HepG2 (cell line): ENCODE data around the gene ZNF213. TPM values are rescaled to one million over a fixed set of nuclear protein-coding genes. Genes with fewer than 3 reads are reported as not detected.

Experiments used
- MIXL1 ChIP-seq: IDR thresholded peaks from 2 replicates; pipeline ENCODE4 v1.6.1; 2016
- RBM39 ChIP-seq: fragments of 200-400 bp; formaldehyde crosslinking; IDR thresholded peaks from one replicate; pipeline ENCODE4 v1.6.1; 2018; ENCODE audit warnings: antibody characterized with exemption, mild to moderate bottlenecking, low read depth, low read length; ENCODE audit not compliant: poor library complexity, severe bottlenecking
- TAF1 ChIP-seq: sonication (generic); formaldehyde crosslinking; IDR thresholded peaks from 2 replicates; pipeline ENCODE4 v1.4.0; 2020; ENCODE audit warnings: missing genetic modification reagents
- THAP11 ChIP-seq: IDR thresholded peaks from 2 replicates; pipeline ENCODE4 v1.6.1; 2016; ENCODE audit warnings: missing biosample characterization, missing genetic modification reagents
- ZMAT3 ChIP-seq: sonication (generic); formaldehyde crosslinking; conservative IDR thresholded peaks from 2 replicates; pipeline ENCODE4 v1.7.0; 2021; ENCODE audit warnings: missing genetic modification reagents
- ZNF629 ChIP-seq: sonication (generic); formaldehyde crosslinking; conservative IDR thresholded peaks from 2 replicates; pipeline ENCODE4 v1.5.0; 2020; ENCODE audit warnings: missing genetic modification reagents
- ZSCAN21 ChIP-seq: sonication (generic); formaldehyde crosslinking; IDR thresholded peaks from 2 replicates; pipeline ENCODE4 v1.8.0; 2022; ENCODE audit warnings: mild to moderate bottlenecking, missing genetic modification reagents, moderate library complexity, borderline replicate concordance
- polyA plus RNA-seq, 8 experiments: library from polyadenylated mRNA; depleted of rRNA in 3 of 8; stranded (reverse) in 7 of 8; unstranded in 1 of 8; fragments of >200 nt; fragmentation: Illumina TruSeq in 4 of 8; extraction: Trizol in 4 of 8; gene quantifications; 2 replicates each; pipeline versions ENCODE4 v1.2.1 to v1.2.3, GENCODE V29; 2011 to 2016; ENCODE audit warnings: low read depth in 4 of 8, missing spikeins in 1 of 8, mixed read lengths in 1 of 8; ENCODE audit not compliant: insufficient read depth in 1 of 8
- total RNA-seq, 5 experiments: library from RNA; depleted of rRNA; stranded (reverse); fragments of >200 nt; fragmentation: Illumina TruSeq; extraction: Trizol; gene quantifications; 2 replicates each; pipeline ENCODE4 v1.2.3, GENCODE V29; 2016; ENCODE audit warnings: low read depth in 1 of 5
- TF ChIP-seq, protein P1 (sequence below): sonication (generic); formaldehyde crosslinking; IDR thresholded peaks from 2 replicates; pipeline ENCODE4 v1.4.0; 2020; ENCODE audit warnings: missing genetic modification reagents
- TF ChIP-seq, protein P2 (sequence below): sonication (generic); formaldehyde crosslinking; IDR thresholded peaks from 2 replicates; pipeline ENCODE4 v1.8.0; 2022; ENCODE audit warnings: missing genetic modification reagents, mild to moderate bottlenecking, moderate library complexity, borderline replicate concordance
- TF ChIP-seq, protein P3 (sequence below): sonication (generic); formaldehyde crosslinking; IDR thresholded peaks from 2 replicates; pipeline ENCODE4 v1.8.0; 2022; ENCODE audit warnings: mild to moderate bottlenecking, missing genetic modification reagents, moderate library complexity
- TF ChIP-seq, protein P4 (sequence below), 2 experiments: sonication (generic) in 1 of 2; formaldehyde crosslinking in 1 of 2; IDR thresholded peaks; 2 replicates each; pipeline versions ENCODE4 v1.4.0 to v1.6.1; 2016 to 2020; ENCODE audit warnings: borderline replicate concordance in 1 of 2, low read depth in 1 of 2, mild to moderate bottlenecking in 1 of 2, missing genetic modification reagents in 1 of 2
- TF ChIP-seq, protein P5 (sequence below): sonication (generic); formaldehyde crosslinking; IDR thresholded peaks from 2 replicates; pipeline ENCODE4 v1.5.0; 2020; ENCODE audit warnings: missing genetic modification reagents, mild to moderate bottlenecking, borderline replicate concordance
- TF ChIP-seq, protein P6 (sequence below): sonication (generic); formaldehyde crosslinking; IDR thresholded peaks from 2 replicates; pipeline ENCODE4 v1.8.1; 2023; ENCODE audit warnings: missing genetic modification reagents, inconsistent platforms, borderline replicate concordance
- TF ChIP-seq, protein P7 (sequence below): sonication (generic); formaldehyde crosslinking; IDR thresholded peaks from 2 replicates; pipeline ENCODE4 v1.4.0; 2020; ENCODE audit warnings: missing genetic modification reagents

ZNF213 gene
- total and polyA plus RNA-seq, 2 of the 13 experiments (the other 11 are each of a cell fraction or from before 2014, with no cell fraction given) = 0.59 to 0.97 TPM

DNA sequence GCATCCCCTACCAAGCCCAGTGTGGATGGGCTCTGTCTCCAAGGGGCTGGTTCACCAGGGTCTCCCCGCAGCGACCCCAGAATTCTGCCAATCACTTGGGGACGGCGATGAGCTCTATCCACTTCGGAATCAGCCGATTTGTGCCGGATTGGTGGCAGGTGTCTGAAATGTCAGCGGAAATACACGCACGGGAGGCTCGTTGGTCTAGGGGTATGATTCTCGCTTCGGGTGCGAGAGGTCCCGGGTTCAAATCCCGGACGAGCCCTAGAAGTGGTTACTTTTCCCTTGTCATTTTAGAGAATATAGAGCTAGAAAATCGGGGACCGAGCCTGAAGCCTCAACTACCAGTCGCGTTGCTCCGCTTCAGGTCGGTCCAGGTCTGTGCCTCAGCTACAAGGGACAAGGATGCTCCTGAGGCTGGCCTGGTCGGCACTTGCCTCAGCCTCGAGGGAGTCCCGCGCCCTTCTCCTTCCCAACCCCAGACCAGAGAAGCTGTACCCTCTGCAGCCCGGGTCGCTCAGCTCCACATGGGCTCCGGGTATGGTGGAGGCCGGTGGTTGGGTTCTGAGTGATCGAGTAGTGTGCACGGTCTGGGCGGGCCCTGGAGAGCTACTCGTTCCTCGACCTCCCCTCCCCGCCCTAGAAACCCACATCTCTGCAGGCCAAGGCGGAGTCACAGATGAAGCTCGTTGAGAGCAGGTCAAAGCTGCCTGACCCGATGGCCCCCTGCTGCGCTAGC is 37.2 kb downstream of the ZNF213 start (continued):
- TF ChIP-seq, protein P1, sequence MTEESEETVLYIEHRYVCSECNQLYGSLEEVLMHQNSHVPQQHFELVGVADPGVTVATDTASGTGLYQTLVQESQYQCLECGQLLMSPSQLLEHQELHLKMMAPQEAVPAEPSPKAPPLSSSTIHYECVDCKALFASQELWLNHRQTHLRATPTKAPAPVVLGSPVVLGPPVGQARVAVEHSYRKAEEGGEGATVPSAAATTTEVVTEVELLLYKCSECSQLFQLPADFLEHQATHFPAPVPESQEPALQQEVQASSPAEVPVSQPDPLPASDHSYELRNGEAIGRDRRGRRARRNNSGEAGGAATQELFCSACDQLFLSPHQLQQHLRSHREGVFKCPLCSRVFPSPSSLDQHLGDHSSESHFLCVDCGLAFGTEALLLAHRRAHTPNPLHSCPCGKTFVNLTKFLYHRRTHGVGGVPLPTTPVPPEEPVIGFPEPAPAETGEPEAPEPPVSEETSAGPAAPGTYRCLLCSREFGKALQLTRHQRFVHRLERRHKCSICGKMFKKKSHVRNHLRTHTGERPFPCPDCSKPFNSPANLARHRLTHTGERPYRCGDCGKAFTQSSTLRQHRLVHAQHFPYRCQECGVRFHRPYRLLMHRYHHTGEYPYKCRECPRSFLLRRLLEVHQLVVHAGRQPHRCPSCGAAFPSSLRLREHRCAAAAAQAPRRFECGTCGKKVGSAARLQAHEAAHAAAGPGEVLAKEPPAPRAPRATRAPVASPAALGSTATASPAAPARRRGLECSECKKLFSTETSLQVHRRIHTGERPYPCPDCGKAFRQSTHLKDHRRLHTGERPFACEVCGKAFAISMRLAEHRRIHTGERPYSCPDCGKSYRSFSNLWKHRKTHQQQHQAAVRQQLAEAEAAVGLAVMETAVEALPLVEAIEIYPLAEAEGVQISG = 0 out of 2 replicates have a peak, but pooled peaks have one; percentile 35
- TF ChIP-seq THAP11 (no peak), ZSCAN21 (CRISPR knock-in tag) (peak; percentile 59; the same call in 1 of the 2 replicates), RBM39 (no peak), MIXL1 (CRISPR knock-in tag) (no peak), TAF1 (no peak), ZMAT3 (CRISPR knock-in tag) (no peak), ZNF629 (CRISPR knock-in tag) (peak; percentile 34; the same call in 1 of the 2 replicates)
- TF ChIP-seq, protein P2, sequence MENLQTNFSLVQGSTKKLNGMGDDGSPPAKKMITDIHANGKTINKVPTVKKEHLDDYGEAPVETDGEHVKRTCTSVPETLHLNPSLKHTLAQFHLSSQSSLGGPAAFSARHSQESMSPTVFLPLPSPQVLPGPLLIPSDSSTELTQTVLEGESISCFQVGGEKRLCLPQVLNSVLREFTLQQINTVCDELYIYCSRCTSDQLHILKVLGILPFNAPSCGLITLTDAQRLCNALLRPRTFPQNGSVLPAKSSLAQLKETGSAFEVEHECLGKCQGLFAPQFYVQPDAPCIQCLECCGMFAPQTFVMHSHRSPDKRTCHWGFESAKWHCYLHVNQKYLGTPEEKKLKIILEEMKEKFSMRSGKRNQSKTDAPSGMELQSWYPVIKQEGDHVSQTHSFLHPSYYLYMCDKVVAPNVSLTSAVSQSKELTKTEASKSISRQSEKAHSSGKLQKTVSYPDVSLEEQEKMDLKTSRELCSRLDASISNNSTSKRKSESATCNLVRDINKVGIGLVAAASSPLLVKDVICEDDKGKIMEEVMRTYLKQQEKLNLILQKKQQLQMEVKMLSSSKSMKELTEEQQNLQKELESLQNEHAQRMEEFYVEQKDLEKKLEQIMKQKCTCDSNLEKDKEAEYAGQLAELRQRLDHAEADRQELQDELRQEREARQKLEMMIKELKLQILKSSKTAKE (CRISPR knock-in tag) = no peak
- TF ChIP-seq, protein P3, sequence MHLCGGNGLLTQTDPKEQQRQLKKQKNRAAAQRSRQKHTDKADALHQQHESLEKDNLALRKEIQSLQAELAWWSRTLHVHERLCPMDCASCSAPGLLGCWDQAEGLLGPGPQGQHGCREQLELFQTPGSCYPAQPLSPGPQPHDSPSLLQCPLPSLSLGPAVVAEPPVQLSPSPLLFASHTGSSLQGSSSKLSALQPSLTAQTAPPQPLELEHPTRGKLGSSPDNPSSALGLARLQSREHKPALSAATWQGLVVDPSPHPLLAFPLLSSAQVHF (CRISPR knock-in tag) = no peak
- TF ChIP-seq, protein P4, sequence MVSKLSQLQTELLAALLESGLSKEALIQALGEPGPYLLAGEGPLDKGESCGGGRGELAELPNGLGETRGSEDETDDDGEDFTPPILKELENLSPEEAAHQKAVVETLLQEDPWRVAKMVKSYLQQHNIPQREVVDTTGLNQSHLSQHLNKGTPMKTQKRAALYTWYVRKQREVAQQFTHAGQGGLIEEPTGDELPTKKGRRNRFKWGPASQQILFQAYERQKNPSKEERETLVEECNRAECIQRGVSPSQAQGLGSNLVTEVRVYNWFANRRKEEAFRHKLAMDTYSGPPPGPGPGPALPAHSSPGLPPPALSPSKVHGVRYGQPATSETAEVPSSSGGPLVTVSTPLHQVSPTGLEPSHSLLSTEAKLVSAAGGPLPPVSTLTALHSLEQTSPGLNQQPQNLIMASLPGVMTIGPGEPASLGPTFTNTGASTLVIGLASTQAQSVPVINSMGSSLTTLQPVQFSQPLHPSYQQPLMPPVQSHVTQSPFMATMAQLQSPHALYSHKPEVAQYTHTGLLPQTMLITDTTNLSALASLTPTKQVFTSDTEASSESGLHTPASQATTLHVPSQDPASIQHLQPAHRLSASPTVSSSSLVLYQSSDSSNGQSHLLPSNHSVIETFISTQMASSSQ (IDR thresholded peaks at IDR 0.05; ENCODE audit: low read depth) = no peak
- TF ChIP-seq, protein P4 (CRISPR knock-in tag; IDR thresholded peaks at IDR 0.05; ENCODE audit: borderline replicate concordance) = no peak
- TF ChIP-seq, protein P5, sequence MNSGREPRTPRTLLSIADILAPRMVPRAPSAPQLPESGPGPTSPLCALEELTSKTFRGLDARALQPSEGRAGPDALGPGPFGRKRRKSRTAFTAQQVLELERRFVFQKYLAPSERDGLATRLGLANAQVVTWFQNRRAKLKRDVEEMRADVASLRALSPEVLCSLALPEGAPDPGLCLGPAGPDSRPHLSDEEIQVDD (CRISPR knock-in tag) = no peak
- TF ChIP-seq, protein P6, sequence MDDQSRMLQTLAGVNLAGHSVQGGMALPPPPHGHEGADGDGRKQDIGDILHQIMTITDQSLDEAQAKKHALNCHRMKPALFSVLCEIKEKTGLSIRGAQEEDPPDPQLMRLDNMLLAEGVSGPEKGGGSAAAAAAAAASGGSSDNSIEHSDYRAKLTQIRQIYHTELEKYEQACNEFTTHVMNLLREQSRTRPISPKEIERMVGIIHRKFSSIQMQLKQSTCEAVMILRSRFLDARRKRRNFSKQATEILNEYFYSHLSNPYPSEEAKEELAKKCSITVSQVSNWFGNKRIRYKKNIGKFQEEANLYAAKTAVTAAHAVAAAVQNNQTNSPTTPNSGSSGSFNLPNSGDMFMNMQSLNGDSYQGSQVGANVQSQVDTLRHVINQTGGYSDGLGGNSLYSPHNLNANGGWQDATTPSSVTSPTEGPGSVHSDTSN (CRISPR knock-in tag) = no peak
- TF ChIP-seq, protein P7, sequence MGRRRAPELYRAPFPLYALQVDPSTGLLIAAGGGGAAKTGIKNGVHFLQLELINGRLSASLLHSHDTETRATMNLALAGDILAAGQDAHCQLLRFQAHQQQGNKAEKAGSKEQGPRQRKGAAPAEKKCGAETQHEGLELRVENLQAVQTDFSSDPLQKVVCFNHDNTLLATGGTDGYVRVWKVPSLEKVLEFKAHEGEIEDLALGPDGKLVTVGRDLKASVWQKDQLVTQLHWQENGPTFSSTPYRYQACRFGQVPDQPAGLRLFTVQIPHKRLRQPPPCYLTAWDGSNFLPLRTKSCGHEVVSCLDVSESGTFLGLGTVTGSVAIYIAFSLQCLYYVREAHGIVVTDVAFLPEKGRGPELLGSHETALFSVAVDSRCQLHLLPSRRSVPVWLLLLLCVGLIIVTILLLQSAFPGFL (CRISPR knock-in tag) = no peak
